Stimulated activated CD4-positive, alpha-beta T cell treated with anti-CD3 and anti-CD28 coated beads, Interleukin-1b, Interleukin-23, amount 100 ng/mL, for 24 hours (primary cell): Measurements from ENCODE around the gene TMEM52B.
"Not testable (repeated sequence)": the region's sequence is repeated elsewhere in the genome, so short reads cannot be mapped to it uniquely, and the experiment has no call there.

Experiments
- DNase-seq, 4 experiments: peaks; one replicate each; pipeline ENCODE4 v3.0.0-alpha.2; 2020; ENCODE audit warnings: low read depth in 4 of 4, low spot score in 1 of 4

The TMEM52B gene

DNA sequence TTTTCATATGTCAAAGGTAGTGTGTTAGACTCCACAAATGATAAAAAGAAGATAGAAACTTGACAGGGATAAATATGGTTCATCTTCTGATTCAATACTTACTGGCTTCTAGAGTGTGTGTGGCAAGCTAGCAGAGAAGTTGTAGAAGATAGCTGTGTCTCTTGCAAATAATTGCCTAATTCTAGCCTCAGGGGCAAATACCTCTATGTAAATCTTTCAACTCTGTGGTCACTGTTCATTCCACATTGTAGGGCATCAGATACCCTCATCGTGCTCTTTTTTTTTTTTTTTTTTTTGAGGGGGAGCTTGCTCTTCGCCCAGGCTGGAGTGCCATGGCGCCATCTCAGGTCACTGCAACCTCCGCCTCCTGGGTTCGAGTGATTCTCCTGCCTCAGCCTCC lies 8.6 kb upstream of the TMEM52B start:
- DNase-seq, result no peak

GRCh38 chr12:10171973-10172728 lies 6.7 kb upstream of the TMEM52B start, which contains the start of gene OLR1:
Gene OLR1 (minus strand): TSS chr12:10172132. CDS start chr12:10172077, 55 bp downstream.
- no peak for DNase-seq

DNA sequence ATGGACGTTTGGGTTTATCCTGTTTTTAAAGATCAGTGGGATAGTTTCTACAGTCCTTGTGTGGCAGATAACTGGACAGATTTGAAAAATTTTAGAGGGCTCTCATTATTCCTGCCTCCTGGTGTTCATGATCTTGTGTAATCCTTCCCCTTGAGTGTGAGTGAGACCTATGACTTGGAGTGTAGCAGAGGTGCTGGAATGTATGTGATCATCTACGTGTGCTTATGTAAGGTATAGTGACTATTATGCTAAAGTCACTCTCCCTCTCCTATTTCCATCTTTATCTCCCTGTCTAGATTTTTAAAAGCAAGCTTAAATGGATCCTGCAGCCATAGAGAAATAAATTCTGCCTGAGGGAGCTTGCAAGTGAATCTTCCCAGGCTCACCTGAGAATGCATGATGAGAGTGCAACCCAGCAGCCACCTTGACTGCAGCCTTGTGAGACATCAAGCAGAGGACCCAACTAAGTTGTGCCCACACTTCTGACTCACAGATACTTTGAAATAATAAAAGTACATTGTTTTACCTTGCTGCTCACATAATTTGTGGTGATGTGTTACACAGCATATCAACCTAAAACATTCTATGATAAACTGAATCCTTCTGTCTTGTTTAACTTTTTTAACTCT lies 3.7 kb upstream of the TMEM52B start:
- no peak for DNase-seq

DNA sequence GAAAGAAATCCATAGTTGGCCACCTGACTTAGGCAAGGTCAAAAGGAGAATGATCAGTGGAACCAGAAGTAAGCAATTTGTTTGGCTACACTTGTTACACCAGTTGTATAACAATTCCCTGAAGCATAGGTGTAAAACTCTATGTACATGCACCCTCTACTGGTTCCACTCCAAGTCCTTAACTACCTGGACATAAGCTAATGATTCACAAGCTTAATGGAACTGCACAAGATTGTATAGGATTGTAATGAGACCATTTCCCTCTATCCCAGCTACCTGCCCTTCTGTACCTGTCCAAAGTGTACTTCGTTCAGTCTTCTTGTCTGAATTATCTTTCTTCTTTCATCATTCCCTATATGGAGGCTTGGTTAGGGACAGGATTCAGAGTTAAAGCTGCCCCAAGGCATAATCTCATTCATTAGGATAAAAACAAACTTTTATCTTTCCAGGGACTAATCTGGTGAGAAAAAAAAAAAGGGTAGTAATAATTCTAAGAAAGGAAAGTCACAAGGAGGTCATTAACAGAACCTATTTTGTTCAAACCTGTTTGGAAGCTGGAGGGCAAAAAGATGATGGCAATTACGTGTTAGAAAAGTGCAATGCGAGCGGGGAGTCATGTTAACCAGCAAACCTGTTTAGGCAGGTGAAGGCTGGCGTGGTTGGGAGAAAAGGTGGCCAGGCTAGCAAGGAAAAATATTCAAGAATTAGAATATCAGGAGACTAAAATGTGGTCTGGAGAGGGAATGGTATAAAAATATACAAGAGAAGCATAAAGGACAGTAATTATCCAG lies 2.8 kb upstream of the TMEM52B start:
- DNase-seq, result no peak

DNA sequence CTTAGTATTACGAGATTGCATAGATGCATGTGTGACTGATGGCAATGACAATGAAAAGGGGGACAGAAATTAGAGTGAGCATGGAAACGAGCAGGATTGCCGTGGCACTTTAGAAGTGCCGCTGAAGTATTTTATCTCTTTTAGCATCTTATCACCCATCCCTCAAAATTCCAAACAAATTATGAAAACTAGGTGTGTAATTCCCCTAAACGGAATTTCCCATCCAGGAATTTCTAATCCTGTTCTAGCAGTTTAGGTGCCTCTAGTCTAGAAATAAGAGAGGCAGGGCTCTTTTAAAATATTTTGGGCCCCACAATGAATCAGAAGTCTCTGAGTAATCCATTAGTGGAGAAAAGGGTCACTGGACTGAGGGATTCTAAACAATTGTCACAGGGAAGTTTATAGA lies 947 bp downstream of the TMEM52B start:
- no peak for DNase-seq

DNA sequence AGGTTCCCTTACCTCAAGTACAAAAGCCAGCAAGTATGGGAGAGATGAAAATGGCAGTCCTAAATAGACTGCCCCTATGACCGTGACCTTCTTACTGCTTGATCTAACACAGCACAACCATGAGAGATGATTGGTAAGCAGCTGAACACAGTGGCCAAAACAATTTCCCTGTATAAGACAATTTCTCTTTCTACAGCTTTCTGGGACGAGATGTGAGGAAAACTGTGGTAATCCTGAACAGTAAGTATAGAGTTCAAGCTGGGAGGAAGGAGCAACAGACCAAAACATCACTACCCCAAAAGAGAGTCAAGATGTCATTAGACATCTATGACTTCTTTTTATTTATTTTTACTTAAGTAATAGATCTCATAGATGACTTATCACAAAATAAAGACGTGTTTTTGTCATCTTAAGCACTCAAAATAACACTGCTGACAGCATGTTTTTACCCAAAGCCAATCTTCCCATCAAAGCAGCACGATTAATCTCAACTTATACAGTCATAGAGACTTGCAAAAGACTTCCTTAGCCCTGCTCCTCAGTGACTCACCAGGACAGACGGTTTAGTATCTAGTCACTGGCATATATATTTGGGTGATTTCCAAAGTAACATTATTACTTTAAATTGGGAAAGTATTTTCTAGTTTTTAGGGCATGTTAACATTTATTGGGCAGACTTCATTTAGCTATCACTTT lies 3.7 kb downstream of the TMEM52B start:
- DNase-seq, result no peak

- no peak for DNase-seq
Measured at GRCh38 chr12:10184261-10184843, 5.5 kb downstream of the TMEM52B start.

DNA sequence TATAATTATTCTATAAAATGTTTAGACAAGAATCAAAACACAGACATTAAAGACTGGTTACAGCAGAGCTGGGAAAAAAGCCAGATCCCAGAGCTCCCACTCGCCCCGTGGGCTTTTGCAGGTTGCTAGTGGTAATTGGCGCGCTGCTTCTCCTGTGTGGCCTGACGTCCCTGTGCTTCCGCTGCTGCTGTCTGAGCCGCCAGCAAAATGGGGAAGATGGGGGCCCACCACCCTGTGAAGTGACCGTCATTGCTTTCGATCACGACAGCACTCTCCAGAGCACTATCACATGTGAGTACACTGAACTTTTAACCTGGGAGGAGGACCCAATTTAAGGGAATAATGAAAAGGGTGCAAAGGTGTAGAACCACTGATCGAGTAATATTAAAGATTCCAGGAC lies 7.5 kb downstream of the TMEM52B start:
- DNase-seq, result no peak

GRCh38 chr12:10186958-10187357 lies 8.1 kb downstream of the TMEM52B start:
- not testable (repeated sequence) for DNase-seq

- DNase-seq, result no peak
Measured at GRCh38 chr12:10189653-10190052, 10.8 kb downstream of the TMEM52B start.

DNA sequence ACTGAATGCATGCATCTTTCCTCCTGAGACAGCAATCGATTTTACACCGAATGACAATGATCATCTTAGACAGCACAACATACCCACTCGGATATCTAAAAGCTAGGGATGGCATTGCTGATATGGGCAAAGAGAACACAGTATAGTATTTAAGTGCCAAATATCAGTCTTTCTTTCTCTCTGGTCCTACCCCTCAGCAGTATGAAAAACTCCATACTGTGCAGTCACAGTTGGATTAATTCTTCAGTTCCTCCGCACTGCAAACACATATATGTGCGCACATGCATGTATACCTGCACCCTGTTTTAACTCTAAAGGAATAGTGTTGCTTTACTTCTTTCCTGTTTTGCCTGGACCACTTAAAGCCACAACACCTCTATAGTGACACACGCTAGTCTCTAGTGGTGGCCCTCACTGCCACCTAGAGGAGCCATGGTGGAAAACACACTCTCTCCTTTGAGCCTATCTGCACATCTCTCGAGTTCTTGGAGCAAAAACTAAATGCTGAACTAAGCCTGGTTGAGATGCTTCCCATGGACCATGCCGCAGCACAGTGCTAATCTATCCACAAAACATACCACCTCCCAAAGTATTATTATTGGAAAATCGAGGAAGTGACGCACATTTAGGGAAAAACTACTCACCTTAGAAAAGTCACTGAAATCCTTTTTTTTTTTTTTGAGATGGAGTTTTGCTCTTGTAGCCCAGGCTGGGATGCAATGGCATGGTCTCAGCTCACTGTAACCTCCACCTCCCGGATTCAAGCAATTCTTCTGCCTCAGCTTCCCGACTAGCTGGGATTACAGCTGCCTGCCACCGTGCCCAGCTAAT lies 11.9 kb downstream of the TMEM52B start:
- DNase-seq, result peak in 2 of 4 experiments; percentile 21 to 24

DNA sequence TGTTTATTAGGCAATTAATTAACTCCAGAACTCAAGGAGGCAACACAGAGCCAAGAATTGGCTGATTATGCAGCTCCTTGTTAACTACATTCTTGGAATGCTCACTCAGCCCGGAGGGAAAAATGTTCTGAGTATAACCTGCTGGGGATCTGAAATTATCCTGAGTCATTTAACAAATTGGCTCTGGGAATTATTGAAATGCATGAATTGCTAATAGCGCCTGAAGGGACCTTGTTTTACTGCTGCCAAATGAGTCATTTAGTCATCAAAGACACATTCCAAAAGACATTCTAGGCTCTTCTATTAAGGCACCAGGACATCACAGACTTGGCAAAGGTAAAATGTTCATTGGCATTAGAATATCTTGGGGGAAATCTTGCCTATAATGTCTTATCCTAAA lies 13.0 kb downstream of the TMEM52B start:
- no peak for DNase-seq

DNA sequence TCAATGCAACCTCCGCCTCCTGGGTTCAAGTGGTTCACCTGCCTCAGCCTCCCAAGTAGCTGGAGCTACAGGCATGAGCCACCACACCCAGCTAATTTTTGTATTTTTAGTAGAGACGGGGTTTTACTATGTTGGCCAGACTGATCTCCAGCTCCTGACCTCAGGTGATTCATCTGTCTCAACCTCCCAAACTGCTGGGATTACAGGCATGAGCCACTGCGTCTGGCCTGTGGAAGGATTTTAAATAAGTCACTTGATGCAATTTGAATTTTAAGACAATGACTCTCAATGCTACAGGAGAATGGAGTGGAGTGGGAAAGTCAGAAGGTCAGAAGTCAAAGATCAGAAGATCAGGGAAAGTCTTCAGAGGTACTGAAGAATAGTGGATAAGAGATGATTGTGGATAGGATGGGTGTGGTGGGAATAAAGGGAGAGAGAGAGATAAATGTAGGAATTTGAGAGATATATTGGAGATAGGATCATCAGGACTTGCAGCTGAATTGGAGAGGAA lies 15.4 kb downstream of the TMEM52B start:
- no peak for DNase-seq

DNA sequence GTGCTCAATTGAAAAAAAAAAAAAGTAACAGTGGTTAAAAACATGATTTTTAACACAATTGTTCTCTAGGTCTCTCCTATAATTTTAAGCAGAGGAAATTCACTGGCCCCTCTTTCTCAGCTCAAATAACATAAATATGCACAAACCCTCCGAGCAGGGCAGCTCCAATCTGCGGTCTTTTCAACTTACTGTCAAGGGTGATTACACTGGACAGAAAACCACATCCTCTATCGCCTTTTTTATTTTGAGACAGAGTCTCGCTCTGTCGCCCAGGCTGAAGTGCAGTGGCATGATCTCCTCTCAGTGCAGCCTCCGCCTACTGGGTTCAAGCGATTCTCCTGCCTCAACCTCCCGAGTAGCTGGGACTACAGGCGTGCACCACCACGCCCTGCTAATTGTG lies 17.4 kb downstream of the TMEM52B start:
- DNase-seq, result no peak

DNA sequence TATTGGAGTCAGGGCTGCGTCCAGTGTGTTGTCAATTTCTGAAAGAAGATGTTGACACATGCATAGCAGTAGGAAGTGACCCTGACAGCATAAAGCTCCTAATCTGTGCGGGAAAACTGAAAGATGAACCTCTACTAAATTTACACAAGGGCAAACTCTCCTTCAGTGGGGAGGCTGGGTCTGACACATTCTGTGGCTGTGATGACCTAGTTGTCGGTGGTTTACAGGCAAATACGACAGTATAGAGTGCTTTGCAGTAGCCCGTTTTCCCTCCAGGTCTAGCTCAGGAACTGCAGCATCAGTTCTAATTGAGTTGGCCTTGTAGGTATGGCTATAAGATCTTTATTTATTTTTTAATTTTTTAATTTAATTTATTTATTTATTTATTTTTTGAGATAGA lies 19.0 kb downstream of the TMEM52B start:
- no peak for DNase-seq

GRCh38 chr12:10204495-10204894 lies 25.7 kb downstream of the TMEM52B start:
- DNase-seq, result not testable (repeated sequence)

- no peak for DNase-seq
Measured at GRCh38 chr12:10205220-10205807, 26.5 kb downstream of the TMEM52B start.

DNA sequence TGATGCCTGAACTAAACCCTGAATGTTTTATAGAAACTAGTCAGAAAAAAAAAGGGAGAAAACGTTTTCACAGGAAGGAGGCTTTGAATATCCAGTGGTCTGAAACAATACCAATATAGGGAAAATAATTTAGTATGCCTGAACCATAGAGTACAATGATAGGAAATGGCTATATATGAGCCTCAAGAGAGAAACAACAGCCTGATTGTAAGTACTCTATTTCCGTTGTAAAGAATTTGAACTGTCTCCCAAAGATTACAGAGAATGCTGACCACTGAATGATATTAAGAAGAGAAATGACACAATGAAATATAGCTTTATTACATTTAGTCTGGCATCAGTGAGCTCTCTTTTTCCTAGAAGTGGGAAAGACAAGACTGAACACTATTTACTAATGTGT lies 28.3 kb downstream of the TMEM52B start:
- DNase-seq, result no peak

DNA sequence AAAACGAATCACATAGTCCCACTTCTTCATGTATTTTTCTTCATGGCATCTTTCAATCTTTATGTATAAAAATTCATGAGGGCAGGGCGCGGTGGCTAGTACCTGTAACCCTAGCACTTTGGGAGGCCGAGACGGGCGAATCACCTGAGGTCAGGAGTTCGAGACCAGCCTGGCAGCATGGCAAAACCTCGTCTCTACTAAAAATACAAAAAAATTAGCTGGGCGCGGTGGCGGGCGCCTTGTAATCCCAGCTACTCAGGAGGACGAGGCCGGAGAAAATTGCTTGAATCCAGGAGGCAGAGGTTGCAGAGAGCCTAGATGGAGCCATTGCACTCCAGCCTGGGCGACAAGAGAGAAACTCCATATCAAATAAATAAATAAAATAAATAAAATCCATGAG lies 31.4 kb downstream of the TMEM52B start:
- no peak for DNase-seq
